Right renal cortex interstitium (tissue), 3 donors: Measurements from ENCODE around the gene TPSB2. TPM values are rescaled to one million over a fixed set of nuclear protein-coding genes. Genes with fewer than 3 reads are reported as not detected.
"Not testable (repeated sequence)": the region's sequence is repeated elsewhere in the genome, so short reads cannot be mapped to it uniquely, and the experiment has no call there.

Experiments used
- DNase-seq, 3 donors: peaks; one replicate each; pipeline ENCODE4 v3.0.0-alpha.2; 2013; ENCODE audit warnings: low read depth in 3 of 3, low spot score in 2 of 3
- polyA plus RNA-seq, 3 donors: library from polyadenylated mRNA; unstranded; fragments of 120-200 nt; gene quantifications; one replicate each; pipeline ENCODE4 v1.2.1, GENCODE V29; 2013; ENCODE audit not compliant: insufficient read length in 3 of 3

Gene TPSB2
- polyA plus RNA-seq, 3 donors, result 0.15 TPM; not detected in 2

DNA sequence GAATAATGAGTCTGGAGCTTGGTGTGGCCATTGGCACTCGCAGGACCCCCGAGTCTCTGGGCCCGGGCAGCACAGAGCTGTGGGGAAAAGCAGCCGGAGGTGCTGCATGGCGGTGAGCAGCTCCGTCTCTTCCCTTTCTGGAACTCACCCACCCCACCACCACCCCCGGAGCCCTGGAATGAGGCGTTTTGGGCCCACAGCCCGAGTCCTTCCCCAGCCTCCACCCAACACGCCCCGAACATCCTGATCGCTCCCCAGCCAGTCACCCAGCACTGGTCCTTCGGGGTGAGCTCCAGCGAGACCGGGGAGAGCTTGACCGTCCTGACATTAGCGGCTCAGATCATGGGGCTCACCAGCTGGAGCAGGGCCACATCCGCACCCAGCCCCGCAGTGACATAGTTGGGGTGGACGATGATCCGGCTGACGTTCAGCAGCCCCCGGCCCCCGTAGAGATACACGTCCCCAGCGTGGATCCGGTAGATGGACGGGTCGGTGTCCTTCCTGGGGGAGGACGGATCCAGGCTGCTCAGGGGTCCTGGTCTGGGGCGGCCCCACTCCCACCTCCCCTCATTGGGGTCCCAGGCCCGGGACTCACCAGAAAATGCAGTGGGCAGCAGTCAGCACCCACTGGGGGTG lies 32.3 kb upstream of the TPSB2 start:
- no peak for DNase-seq

DNA sequence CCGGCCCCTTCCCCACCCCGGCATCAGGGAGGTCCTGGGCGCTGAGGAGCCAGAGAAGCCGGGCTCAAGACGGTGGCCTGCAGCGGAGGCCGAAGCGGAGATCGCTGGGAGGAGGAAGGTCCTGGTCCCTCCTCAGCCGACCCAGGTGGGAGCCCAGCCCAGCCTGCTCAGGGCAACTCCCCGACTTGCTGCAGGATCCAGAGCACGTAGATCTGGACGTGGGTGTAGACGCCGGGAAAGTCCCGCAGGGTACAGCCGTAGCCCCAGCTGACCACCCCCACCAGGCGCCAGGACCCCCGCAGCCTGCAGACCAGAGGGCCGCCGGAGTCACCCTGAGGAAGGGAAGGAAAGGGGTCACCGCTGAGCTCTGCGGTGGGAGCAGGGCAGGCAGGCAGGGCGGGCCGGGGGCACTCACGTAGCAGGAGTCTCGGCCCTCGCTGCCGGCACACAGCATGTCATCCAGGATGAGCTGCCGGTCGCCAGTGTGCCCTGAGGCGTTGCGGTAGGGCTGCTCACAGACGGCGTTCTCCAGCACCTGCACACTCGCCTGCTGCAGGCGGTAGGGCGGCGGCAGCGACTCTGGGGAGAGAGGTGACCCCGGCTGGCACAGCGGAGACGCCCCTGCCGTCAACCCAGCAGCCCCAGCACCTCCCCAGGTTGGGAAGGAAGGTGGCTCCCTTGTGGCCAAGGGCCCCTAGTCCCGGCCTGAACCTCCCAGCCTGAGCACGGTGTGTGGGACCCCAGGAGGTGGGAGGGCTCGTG lies 31.3 kb upstream of the TPSB2 start:
- no peak for DNase-seq

DNA sequence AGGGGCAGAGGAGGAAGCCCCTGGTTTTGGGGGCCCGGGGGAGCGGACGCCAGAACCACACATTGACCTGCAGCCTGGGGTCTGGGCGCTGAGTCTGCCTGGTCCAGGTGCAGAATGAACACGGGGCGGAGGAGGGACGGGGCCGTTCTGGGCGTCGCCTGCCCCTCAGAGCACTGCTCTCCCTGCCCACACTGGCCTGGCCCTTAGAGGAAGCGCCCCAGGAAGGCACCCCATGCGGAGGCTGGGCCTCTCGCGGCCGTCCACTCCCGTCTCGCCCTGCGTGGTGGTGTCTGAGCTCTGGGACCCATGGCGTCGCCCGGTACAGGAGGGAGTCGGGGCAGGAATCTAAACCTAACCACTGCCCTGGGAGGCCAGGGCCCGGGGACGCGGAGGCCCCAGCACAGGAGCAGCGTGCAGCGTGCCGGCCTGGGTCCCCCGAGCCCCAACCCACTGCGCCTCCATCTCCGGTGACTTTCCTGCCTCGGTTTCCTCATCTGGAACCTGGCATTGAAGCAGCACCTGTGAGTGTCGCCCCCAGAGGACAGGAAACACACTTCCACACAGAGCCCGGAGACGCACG lies 30.2 kb upstream of the TPSB2 start:
- DNase-seq, result no peak

DNA sequence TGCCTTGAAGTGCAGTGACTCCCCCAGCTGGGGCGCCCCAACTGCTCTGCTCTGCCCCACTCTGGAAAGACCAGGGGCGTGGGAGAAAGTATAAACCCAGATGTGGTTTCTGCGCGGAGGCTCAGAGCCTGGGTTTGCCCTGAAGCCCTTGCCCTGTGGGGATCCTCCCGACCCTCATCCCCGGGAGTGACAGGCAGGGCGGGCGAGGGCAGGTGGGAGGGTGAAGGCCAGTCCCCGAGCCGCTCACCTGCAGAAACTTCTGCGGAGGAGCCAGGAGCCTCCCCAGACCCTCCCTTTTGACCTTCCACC lies 29.7 kb upstream of the TPSB2 start:
- DNase-seq, result no peak

DNA sequence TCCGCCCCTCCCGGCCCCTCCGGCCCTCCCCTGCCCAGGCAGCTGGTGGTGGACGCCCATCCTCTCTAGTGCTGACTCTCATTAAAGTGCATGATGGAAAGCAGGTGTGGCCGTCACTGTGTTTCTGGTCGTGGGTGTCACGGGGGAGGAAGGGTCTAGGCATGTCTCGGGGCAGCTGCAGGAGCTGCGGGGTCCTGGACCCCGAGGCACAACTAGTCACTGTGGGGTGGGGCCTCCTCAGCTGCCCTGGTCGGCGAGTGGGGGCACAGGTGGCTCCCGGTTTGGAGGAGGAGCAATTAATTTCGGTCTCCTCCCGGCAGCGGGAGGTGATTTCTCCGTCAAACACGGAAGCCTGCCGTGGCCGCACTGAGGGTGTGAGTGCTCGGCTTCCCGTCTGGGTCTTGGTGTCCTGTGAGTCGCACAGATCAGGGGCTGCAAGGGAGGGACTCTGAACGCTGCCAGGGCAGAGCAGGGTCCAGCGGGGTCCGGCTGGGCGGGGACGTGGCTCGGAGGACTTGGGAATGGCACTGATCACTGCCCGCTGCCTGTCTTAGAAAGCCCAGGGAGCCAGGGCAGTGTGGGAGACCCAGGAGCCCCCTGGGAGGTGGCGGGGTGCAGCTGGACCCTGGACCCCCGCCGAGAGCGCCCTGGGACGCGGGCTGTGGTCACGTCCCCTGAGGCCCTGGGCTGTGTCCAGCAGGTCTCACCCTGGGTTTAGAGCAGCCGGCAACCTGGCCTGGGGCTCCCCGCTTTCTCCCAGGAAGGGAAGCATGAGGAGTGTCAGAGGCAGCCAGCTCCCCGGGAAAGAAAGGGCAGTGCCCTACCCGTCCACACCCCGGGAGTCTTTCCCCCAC lies 29.1 kb upstream of the TPSB2 start:
- no peak for DNase-seq

DNA sequence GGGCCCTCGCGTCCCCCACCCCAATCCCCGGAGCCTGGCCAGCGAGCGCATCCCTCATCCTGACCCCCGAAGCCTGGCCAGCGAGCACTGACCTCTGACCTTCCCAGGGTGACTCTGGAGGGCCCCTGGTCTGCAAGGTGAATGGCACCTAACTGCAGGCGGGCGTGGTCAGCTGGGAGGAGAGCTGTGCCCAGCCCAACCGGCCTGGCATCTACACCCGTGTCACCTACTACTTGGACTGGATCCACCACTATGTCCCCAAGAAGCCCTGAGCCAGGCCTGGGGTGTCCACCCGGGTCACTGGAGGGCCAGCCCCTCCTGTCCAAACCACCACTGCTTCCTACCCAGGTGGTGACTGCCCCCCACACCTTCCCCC lies 28.2 kb upstream of the TPSB2 start:
- no peak for DNase-seq

DNA sequence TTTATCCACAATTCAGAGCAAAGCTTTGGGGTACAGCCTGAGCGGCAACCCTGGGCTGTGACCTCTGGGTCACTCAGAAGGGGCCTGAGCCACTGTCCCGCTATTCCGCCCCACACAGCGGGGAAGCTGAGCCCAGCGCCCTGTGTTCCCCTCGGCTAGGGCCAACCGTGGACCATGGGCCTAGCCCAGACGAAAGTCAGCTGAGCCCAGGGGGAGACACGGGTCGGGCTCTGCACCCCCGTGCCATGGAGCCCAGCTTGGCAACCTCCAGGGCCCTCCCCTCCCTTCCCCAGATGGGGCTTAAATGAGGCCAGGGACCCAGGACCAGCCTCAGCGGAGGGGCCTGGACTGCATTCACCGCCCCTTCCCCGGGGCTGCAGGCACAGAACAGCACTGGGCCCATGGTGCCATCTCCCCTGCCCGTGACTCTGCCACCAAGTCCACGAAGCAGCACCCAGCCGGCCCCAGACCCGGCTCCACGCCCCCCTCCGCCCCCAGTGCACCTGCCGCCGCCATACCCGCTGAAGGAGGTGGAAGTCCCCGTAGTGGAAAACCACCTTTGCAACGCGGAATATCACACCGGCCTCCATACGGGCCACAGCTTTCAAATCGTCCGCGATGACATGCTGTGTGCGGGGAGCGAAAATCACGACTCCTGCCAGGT lies 27.7 kb upstream of the TPSB2 start:
- no peak for DNase-seq

DNA sequence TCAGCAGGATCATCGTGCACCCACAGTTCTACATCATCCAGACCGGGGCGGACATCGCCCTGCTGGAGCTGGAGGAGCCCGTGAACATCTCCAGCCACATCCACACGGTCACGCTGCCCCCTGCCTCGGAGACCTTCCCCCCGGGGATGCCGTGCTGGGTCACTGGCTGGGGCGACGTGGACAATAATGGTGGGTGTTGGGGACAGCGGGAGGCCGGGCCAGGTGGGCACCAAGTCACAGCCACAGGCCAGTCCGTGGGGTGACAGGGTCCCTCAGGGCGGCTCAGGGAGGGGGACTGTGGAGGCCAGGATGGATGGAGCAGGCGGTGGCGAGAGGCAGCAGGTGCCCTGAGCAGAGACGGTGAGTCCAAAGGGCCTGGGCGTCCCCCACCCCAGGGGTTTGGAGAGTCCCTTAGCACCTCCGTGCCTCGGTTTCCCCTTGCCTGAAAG lies 26.9 kb upstream of the TPSB2 start:
- no peak for DNase-seq

DNA sequence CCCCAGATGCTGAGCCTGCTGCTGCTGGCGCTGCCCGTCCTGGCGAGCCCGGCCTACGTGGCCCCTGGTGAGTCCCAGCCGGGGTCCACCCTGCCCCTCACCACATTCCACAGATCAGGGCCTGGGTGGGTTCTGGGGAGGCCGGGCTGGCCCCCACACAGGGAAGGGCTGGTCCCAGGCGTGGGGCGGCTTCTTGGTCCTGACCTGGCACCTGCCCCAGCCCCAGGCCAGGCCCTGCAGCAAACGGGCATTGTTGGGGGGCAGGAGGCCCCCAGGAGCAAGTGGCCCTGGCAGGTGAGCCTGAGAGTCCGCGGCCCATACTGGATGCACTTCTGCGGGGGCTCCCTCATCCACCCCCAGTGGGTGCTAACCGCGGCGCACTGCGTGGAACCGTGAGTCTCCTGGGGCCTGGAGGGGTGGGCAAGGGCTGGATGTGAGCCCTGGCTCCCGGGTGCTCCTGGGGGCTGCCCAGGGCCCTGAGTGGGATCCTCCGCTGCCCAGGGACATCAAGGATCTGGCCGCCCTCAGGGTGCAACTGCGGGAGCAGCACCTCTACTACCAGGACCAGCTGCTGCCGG lies 26.4 kb upstream of the TPSB2 start:
- DNase-seq, result not testable (repeated sequence)

DNA sequence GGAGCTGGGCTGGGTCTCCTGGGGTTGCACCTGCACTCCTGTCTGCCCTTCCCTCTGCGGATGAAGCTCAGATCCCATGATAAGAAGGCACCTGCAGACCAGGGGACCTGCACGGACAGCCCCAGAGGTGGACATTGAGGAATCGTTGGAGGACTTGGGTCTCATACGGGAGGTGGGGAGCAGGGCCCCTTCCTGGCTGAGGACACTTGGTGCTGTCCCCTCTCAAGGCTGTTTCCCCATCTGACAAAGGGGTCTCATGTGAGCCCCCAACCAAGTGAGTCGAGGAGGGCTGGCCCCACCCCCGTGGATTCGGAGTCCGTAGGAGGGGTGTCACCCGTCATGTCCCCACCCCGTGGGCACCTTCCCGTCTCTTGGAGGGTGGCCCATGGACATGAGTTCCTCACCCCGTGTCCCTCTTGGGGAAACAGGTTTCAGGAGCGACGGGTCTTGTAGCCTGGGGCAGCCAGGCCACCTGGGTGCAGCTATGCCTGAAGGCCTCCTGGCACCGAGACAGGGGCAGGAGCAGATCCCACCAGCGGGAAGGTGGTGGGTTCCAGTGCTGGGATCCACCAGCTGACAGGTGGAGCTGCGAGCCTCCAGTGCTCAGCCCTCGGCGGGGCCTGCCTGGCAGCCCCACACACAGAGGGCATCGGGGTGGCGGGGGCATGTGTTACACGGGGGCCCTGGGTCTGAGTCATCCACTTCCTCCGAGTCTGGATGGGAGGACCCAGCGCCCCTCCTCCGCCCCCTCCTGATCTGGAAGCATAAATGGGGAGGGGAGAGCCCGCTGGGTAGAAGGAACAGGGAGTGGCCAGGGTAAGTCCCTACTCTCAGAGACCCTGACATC lies 25.5 kb upstream of the TPSB2 start, which contains the start of gene TPSD1:
TPSD1 (plus strand) TSS at position 794 of the 847 bp plus-strand sequence. CDS start 212 bp downstream, outside the sequence.
- not testable (repeated sequence) for DNase-seq

DNA sequence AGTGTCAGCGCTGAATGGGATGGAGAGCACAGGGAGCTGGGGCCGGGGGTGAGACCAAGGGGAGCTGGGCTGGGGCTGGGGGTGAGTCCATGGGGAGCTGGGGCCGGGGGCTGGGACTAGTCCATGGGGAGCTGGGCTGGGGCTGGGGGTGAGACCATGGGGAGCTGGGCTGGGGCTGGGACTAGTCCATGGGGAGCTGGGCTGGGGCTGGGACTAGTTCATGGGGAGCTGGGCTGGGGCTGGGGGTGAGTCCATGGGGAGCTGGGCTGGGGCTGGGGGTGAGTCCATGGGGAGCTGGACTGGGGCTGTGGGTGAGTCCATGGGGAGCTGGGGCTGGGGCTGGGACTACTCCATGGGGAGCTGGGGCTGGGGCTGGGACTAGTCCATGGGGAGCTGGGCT lies 24.8 kb upstream of the TPSB2 start:
- DNase-seq, result not testable (repeated sequence)

DNA sequence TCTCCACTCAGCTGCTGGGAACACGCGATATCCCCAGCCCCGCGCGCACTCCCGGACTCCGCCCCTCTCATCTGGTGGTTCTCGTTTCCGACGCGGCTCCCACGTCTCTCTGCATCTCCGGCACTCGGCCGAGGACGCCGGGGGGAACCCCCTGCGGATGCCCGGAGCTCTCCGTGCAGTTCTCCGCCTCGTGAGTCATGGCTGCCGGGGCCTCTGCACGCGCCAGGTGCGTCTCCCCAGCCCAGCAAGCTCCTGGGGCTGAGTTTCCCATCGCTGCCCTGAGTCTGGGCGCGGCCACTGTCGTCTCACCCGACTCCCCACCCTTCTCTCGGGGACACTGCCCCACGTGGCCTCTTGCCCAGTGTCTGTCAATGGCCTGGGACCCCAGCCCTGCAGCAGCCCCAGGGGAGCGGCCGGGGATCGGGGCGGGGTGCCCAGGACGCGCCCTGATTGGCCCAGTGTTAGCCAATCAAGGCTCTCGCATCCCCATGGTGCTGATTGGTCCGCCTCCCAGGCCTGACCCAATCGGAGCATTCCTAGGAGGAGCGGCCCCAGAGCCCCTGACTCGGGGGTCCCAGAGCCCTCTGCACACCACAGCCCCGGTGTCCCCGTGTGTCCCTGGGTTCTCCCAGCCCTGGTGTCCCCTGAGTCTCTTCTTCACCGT lies 23.8 kb upstream of the TPSB2 start:
- DNase-seq, result not testable (repeated sequence)

DNA sequence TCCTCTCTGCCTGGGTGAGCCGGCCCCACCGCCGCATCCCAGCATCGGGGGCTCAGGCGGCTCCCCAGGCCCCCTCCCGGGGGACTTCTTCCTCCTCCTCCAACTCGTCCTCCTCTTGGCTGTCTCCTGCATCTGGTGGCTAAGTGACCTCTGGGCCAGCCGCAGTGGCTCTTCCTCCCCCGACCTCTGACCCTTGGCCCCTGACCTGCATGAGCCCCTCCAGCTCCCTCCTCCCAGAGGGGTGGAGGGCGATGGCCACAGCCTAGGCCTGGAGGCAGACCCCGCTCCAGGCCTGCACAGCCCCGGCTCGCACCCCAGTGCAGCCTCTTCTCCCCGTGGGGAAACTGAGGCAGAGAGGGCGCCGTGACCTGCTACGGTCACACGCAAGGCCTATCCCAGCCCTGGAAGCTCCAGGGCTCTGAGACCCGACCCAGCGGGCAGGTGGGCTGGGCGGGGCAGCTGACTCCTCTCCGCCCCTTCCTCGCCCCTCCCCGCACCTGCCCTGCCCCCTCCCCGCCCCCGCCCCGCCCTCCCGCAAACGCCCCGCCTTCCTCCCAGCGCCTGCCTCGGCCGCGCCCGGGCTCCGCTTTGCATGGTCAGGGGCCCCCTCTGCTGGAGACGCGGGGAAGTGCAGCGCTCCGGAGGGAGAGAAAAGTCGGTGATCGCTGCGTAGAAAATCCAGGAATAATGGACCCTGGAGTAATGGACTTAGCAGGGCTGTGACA lies 19.2 kb upstream of the TPSB2 start:
- DNase-seq, result not testable (repeated sequence)

DNA sequence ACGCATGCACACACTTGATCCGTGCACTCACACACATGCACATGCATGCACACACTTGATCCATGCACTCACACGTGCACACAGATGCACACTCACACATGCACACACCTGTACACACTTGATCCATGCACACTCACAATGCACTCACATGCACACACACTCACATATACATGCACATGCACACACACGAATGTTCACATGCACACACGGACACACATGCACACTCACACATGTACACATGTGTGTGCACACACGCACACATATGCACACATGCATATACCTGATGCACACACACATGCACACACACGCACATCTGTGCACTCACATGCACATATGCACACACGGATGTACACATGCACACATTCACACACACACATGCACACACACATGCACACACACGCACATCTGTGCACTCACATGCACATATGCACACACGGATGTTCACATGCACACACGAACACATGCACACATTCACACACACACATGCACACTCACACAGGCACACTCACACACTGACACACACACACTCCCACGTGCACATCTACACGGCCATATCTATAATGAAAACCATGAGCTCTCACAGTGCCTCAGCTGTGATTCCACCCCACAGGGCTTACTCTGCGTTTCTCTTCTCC lies 18.0 kb upstream of the TPSB2 start:
- not testable (repeated sequence) for DNase-seq

DNA sequence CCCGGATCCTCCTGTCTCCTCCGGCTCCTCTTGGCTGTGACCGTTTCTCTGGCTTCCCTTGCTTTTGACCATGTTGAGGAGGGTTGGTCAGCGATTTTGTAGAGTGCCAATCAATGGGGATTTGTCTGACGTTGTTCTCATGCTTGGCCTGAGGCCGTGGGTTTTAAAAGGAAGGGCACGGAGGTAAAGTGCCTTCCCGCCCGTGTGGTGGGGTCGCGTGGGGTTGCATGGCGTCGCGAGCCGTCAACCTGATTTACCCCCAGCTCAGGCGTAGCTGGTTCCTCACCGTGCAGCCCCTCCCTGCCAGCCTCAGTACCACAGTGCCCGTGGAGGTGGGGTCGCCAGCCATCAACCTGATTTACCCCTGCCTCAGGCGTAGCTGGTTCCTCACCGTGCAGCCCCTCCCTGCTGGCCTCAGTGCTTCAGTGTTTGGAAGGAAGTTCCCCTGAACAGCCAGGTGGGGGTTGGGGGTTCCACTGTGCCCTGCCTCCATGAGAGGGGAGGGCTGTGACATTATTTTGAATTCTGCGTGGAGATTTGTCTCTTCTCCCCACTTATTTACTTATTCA lies 15.6 kb upstream of the TPSB2 start:
- DNase-seq, result no peak

DNA sequence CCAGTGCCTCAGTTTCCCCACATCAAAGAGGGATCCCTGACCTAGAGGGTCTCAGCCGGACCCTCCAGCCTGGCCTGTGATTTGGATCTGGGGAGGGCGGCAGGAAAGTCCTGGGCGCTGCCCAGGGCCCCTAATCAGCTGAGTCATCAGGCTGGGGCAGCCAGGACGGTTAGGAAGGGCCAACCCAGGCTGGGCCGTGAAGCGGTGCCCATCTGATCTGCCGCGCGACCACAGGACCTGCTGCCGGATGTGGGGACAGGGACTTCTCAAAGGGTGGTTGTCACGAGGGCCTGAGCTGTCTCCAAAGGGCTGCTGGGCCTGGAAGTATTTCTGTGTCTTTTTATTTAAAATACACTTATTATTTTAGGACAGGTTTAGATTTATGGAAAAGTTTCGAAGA lies 14.9 kb upstream of the TPSB2 start:
- no peak for DNase-seq
